Measurements from ENCODE around the gene LAS1L.
"Not testable (repeated sequence)": the region's sequence is repeated elsewhere in the genome, so short reads cannot be mapped to it uniquely, and the experiment has no call there.

The LAS1L gene

GRCh38 chrX:65534450-65535292, at the start of gene LAS1L:
TSS of gene LAS1L (minus strand) at chrX:65534787. CDS start at chrX:65534715, 72 bp downstream.
- peak; percentile 11 to 95 (median 84) for DNase-seq

GRCh38 chrX:65582450-65583082, 48.0 kb upstream of the LAS1L start:
- DNase-seq = no peak

GRCh38 chrX:65581661-65582339, 47.2 kb upstream of the LAS1L start:
- peak in 42 of 56 donors; percentile 0 to 73 (median 10) for DNase-seq

- no peak for DNase-seq
Observed at GRCh38 chrX:65578346-65578745, 43.8 kb upstream of the LAS1L start.

GRCh38 chrX:65576160-65576559, 41.6 kb upstream of the LAS1L start:
- DNase-seq = no peak

GRCh38 chrX:65575022-65575421, 40.4 kb upstream of the LAS1L start:
- DNase-seq = no peak

GRCh38 chrX:65574356-65574755, 39.8 kb upstream of the LAS1L start:
- DNase-seq = no peak

GRCh38 chrX:65572971-65573370, 38.4 kb upstream of the LAS1L start:
- no peak for DNase-seq

GRCh38 chrX:65562850-65563249, 28.3 kb upstream of the LAS1L start:
- DNase-seq = not testable (repeated sequence)

GRCh38 chrX:65551489-65552339, 17.1 kb upstream of the LAS1L start:
- DNase-seq = no peak

GRCh38 chrX:65551086-65551485, 16.5 kb upstream of the LAS1L start:
- DNase-seq = no peak

GRCh38 chrX:65545456-65545855, 10.9 kb upstream of the LAS1L start:
- no peak for DNase-seq

GRCh38 chrX:65537229-65537628, 2.6 kb upstream of the LAS1L start:
- DNase-seq = no peak

GRCh38 chrX:65536291-65536690, 1.7 kb upstream of the LAS1L start:
- DNase-seq = no peak

- DNase-seq = no peak
Observed at GRCh38 chrX:65532016-65532415, 2.6 kb downstream of the LAS1L start.

- DNase-seq = peak in 23 of 56 donors; percentile 0 to 58 (median 4)
Observed at GRCh38 chrX:65528705-65529340, 5.8 kb downstream of the LAS1L start.

- DNase-seq = no peak
Observed at GRCh38 chrX:65528293-65528692, 6.3 kb downstream of the LAS1L start.

- DNase-seq = no peak
Observed at GRCh38 chrX:65524139-65524538, 10.4 kb downstream of the LAS1L start.

GRCh38 chrX:65522739-65523372, 11.7 kb downstream of the LAS1L start:
- no peak for DNase-seq

- not testable (repeated sequence) for DNase-seq
Observed at GRCh38 chrX:65519530-65519929, 15.1 kb downstream of the LAS1L start.

All from amygdala (tissue), 56 donors.